Left lobe of liver (tissue), 2 donors: ENCODE results near the gene VSTM2L. TPM values are rescaled to one million over a fixed set of nuclear protein-coding genes. Genes with fewer than 3 reads are reported as not detected.

Source experiments
- ATAC-seq: fragments of 200-7000 bp; cut with Tn5 transposase; one replicate; pipeline ENCODE4 v1.9.1; 2020; ENCODE audit warnings: mild to moderate bottlenecking, moderate library complexity
- DNase-seq: peaks from one replicate; pipeline ENCODE4 v3.0.0-alpha.2; 2020; ENCODE audit warnings: low spot score
- total RNA-seq: library from RNA; stranded (reverse); gene quantifications from one replicate; pipeline ENCODE4 v1.2.1, GENCODE V29; 2021
- donor health status: DM: no; HTN: no; CAD: no; lungs with moderate emphysema.
- donor health status: DM: no; HTN: yes; CAD: no.

VSTM2L gene
- total RNA-seq, 1 donor from 2014 or later = 4.4 TPM

DNA sequence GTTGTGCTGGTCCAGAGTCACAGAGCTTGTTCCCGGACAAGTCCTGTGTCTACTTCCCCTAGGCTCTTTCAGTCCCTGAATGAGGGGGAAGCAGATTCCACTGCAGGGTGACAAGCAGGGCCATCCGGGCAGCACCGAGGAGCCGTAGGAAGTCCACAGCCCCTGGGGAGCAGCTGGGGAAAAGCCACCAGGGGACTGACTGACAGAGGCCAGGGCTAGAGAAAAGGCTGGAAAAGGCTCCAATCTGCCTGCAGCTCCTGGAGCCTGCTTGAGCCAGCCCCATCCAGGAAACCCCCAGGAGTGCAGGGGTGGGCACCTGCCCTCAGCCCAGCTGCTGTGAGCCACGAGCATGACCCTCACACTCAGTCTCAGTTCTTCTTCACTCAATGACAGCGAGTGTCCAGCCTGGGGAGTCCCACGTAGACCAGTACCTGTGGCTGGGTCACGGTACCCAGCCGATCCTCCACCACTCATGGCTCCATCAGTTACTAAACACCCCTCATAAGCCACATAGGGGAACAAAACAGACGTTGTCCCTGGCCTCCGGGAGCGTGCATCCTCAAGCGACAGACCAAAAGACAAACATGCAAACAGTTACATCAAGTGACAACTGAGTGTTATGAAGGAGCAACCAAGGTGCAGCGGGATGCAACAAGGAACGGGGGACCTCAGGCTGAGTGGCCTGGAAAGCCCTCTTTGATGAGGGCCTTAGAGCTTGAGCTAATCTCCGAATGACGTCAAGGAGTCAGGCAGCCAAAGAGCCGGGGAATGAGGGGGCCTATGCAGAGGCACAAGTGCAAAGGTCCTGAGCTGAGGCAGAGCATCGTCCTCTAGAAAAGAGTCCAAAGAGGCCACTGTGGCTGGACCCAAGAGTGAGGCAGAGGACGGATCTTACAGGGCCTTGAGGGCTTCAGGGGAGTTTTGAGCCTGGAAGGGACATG, 24.8 kb upstream of the VSTM2L start:
- ATAC-seq = no peak
- DNase-seq = no peak

- ATAC-seq (no peak), DNase-seq (no peak)
Observed at GRCh38 chr20:37878835-37879599, 23.9 kb upstream of the VSTM2L start.

DNA sequence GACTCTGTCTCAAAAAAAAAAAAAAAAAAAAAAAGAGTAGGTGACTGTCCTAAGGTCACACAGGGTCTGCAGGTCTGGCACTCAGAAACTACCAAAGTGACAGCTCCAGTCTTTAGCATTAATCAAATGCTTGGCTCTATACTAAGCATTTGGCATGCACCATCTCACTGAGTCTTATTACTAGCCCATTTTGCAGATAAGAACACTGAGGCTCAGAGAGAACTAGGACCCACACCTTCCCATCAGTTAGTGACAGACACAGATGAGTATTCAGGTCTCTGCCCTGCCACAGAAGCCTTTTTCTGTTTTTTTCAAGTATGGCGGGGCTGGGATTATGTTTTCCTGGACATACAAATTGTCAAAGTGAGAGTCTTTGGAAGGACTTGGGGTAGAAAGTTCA, 23.1 kb upstream of the VSTM2L start:
- no peak for ATAC-seq
- no peak for DNase-seq

DNA sequence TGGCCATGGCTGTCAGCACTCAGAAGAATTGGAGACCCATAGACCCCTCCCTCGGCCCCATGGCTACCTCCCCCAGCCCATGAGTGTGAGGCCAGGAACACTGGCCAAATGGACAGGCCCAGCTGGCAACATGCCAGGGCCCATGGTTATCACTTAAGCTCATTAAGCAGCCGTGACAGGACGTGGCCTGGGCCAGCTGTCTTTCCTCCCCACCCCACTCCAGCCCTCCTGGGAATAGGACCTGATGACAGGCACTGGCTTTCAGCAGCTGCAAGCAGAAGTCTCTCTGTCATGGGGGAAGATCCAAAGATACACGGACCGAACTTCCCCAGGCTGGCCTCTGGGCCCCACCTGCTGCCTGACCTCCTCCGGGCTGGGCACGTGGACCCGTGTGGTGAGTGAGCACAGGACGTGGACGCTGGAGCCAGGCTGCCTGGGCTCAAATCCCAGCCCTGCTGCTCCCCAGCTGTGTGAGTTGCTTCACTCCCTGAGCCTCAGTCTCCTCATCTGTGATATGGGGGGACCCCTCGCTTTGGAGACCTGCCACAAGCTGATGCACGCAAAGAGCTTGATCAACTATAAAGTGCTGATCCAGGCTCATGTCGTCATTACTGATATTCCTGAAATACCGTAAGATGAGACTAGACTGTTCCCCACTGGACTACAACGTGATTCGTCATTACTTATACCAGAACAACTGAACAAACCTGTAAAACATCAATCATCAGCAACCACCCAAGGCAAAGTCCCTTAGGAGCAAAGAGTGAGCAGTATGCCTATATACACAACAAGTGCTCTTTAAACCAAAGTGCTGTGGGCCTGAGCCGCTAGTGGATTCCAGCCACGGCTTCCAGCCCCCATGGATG, 22.0 kb upstream of the VSTM2L start:
- no peak for DNase-seq
- no peak for ATAC-seq

DNA sequence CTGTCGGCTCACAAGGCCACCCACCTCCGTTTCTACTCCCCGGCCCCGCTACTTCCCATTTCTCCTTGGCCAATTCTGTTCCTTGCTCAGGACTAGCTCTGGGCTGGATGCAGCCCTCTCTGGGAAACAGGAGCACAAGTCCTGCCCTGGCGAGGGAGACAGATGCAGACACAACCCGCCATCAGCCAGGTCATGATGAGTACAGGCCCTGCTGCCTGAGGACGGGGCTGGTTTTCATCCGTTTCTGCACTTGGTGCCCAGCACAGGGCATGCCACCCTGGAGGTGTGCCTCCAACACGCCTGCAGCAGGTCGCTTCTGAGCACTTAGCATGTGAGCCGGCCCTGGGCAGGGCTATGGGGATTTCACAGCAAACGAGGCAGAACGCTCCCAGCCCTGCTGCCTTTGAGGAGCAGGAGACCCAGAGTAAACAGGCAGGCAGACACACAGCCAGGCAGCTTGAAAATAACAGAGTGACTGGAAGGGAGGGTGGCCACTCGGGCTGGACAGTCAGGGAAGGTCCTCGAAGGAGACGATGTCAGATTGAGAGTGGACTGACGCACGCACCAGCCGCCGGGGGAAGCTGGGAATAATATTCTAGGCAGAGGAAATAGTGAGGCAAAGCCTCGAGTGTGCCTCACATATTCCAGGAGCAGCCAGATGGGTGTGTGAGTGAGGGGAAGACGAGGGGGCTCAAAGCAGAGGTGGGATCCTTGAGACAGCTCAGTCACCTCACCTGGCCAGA, 21.2 kb upstream of the VSTM2L start:
- no peak for ATAC-seq
- DNase-seq = no peak

DNA sequence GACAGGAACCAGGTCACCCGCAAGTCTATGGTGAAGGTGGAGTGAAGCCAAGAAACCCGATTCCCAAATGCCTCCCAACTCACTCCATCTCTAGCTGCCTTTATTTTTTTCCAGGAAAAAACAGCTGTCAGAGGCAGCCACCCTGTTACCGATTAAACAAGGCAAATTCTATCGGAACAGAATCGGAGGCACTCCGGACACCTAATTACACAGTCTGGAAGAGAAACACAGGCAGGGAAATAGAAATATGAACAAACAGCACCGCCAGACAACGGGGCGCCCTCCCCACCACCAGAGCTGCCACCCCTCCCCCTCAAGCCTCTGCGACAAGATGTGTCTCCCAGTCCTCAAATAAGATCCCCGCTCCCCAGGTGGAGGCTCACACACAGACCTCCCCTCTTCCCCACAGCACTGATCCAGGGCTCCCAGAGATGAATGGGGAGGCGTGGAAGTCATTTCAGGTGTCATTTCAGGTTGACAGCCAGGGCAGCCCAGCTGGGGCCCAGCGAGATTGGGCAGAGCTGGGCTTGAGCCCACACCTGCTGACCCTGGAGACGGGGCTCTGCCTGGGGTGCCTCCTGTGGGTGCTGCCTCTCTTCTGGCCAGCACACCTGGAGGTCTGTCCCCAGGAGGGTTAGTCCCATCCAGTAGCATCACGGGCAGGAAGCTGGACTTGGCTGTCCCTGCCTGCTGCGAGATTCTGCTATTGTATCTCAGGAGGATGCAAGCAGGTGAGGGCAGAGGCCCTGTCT, 19.8 kb upstream of the VSTM2L start:
- no peak for ATAC-seq
- no peak for DNase-seq

- DNase-seq (no peak), ATAC-seq (no peak)
Observed at GRCh38 chr20:37885042-37885441, 17.9 kb upstream of the VSTM2L start.

DNA sequence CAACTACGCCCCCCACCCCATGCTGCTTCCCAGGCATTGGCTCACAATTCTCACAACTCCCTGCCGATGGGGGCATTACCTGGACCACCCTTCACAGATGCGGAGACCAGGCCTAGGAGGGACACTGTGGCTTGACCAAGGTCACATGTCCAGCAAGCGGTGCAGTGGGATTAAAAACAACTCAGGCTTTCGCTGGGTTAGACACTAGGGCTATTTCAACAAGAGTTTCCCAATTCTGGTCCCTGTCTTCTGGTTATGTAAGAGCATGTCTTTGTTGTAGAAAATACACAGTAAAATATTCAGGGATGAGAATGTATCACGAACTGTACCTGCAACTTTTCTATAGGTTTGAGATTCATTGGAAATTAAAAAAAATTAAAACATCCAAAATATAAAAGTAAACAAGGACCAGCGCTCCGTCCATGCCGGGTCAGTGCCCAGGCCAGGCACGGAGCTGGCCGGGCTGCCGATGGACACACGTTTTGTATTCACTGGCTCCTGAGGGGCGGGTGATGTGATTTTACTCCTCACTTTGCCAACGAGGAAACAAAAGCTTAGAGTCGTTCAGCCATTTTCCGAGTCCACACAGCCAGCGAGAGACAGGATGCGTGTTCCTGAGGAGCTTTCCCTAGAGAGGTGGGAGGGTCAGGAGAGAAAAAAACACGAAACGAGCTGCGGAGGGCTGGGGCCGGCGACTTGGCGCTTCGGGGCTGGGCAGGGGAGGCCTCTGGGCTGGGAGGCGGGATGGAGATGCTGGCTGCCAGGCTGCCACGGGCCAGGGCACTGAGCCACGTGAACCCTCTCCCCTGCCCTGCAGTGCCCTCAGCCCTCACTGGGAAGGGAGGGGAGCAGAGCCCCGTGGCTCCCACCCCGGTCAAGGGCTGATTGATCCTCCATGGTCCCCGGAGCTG, 17.1 kb upstream of the VSTM2L start:
- DNase-seq (peak; percentile 54), ATAC-seq (peak; percentile 77)

GRCh38 chr20:37886851-37887297, 16.1 kb upstream of the VSTM2L start:
- DNase-seq (peak; percentile 79), ATAC-seq (peak; percentile 70)

DNA sequence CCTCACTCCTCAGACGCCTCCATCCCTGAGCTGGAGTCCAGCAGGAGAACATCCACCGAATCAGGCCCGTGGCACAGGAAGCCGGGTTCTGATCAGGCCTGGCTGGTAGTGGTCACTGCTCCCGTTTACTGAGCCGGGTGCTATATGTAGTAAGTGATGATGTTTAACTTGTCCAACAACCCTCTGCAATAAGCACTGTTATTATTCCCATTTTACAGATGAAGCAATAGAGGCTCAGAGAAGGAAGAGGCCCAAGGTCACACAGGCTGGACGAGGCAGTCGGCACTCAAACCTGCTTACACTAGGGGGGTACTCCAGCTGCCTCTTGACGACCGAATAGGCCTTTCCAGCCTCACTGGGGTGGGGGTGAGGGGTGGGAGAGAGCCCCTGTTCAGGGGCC, 14.3 kb upstream of the VSTM2L start:
- DNase-seq (no peak), ATAC-seq (no peak)

- DNase-seq = no peak
- ATAC-seq = no peak
Observed at GRCh38 chr20:37890108-37890507, 12.8 kb upstream of the VSTM2L start.

- ATAC-seq (no peak), DNase-seq (no peak)
Observed at GRCh38 chr20:37890643-37891042, 12.3 kb upstream of the VSTM2L start.

DNA sequence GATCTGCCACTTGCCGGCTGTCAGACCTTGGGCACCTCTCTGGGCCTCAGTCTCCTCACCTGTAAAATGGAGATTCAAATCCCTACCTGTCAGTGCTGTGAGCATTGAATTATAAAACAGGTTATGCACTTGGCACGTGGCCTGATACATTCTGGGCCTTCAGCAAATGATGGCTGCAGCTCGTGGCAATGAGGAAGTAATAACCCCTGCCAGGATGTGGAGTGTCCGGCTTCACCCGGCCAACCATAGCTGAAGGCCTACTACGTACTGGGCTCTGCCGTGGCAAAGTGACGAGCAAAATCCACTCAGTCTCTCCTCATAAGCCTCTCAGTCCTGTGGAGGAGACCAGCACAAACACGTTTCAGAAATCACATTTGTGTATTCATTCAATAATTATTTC, 10.9 kb upstream of the VSTM2L start:
- no peak for DNase-seq

DNA sequence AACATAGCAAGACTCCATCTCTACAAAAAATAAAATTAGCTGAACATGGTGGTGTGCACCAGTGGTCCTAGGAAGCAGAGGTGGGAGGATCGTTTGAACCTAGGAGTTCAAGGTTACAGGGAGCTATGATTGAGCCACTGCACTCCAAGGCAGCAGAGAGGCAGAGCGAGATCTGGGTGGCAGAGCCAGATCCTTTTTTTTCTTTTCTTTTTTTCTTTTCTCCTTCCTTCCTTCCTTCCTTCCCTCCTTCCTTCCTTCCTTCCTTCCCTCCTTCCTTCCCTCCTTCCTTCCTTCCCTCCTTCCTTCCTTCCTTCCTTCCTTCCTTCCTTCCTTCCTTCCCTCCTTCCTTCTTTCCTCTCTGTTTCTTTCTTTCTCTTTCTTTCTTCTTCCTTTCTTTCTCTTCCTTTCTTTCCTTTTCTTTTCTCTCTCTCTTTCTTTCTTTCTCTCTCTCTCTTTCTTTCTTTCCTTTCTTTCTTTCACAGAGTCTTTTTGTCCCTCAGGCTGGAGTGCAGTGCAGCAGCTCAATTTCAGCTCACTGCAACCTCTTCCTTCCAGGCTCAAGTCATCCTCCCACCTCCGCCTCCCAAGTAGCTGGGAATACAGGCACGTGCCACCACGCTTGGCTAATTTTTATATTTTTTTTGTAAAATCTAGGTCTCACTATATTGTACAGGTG, 9.2 kb upstream of the VSTM2L start:
- DNase-seq = no peak
- ATAC-seq = no peak

More for the DNA sequence above, 10.9 kb upstream of the VSTM2L start:
- ATAC-seq = no peak

DNA sequence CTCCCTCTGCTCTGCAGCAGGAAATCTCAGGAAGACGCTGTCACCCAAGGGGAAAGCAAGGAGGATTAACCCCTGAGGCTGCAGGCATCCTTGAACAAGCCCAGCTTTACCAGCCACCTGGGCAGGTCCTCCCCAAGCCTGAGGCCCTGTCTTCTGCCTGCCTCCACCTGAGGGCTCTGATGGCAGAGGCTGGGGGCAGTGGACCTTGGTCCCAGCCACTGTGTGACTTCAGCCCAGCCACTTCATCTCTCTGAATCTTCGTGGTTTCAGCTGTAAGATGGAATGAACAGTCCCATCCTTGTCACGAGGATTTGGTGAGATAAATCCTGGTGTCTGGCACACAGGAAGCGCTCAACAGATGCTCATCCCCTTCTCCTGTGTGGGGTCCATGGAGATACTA, 8.5 kb upstream of the VSTM2L start:
- DNase-seq (no peak), ATAC-seq (no peak)

GRCh38 chr20:37895166-37895565, 7.8 kb upstream of the VSTM2L start:
- DNase-seq = no peak
- no peak for ATAC-seq

- ATAC-seq = no peak
- no peak for DNase-seq
Observed at GRCh38 chr20:37896932-37897548, 5.9 kb upstream of the VSTM2L start.
